ENCODE results near the gene PTPRZ1. TPM values are rescaled to one million over a fixed set of nuclear protein-coding genes. Genes with fewer than 3 reads are reported as not detected.

PTPRZ1 gene
- total and polyA plus RNA-seq, 10 of the 15 experiments (the other 5 are each of a cell fraction or from before 2014, with no cell fraction given), result 0.05 to 0.21 (median 0.11) TPM; not detected in 7

- TF ChIP-seq PRDM15 (CRISPR knock-in tag; IDR thresholded peaks at IDR 0.05) (no peak), ELK1 (IDR thresholded peaks at IDR 0.05; ENCODE audit: low read depth, low read length) (no peak), CTCF (IDR thresholded peaks at IDR 0.05 in 2 of 3, conservative IDR thresholded peaks at IDR 0.05 in 1 of 3; ENCODE audit: control insufficient read depth in 2 of 3, extremely low read depth in 1 of 3, insufficient read depth in 1 of 3, low read depth in 3 of 3, low read length in 3 of 3) (no peak), ZNF274 (IDR thresholded peaks at IDR 0.05; ENCODE audit: insufficient read depth, insufficient read length) (no peak), NFXL1 (IDR thresholded peaks at IDR 0.05; ENCODE audit: borderline replicate concordance) (no peak)
Observed at GRCh38 chr7:122072272-122072671, 199.3 kb downstream of the PTPRZ1 start (continued).

Measured in GM12878 (cell line).